Measurements from ENCODE around the gene KRTAP5-5.
"Not testable (repeated sequence)": the region's sequence is repeated elsewhere in the genome, so short reads cannot be mapped to it uniquely, and the experiment has no call there.

KRTAP5-5 gene

DNA sequence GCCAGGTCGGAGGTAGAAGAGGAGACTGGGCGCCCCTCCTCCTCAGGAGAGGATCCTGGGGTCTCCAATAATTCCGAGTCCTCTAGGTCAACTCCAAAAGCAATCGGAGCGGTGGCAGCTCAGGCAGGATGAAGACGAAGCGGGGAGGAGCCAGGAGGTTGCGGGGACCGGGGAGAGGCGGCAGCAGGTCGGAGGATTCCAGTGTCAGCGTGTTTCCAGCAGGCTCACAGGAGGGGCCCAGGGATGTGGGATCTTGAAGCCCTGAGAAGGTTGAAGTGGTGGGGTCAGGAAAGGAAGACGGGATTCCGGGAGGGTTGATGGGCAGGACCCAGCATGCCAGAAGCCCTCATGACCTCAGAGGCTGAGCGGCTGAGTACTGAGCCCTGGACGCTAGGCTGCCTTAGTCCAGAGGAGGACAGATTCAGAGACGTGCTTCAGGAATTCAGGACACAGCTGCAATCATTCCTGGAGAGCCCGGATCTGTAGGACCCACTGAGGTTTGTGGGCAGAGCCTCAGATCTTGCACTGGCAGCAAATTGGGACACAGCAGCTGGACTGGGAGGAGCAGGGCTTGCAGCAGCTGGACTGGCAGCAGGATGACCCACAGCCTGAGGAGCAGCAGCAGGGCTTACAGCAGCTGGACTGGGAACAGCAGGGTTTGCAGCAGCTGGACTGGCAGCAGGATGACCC is 22.3 kb upstream of the KRTAP5-5 start:
- not testable (repeated sequence) for DNase-seq (ENCODE audit: low read depth in 2 of 2)

DNA sequence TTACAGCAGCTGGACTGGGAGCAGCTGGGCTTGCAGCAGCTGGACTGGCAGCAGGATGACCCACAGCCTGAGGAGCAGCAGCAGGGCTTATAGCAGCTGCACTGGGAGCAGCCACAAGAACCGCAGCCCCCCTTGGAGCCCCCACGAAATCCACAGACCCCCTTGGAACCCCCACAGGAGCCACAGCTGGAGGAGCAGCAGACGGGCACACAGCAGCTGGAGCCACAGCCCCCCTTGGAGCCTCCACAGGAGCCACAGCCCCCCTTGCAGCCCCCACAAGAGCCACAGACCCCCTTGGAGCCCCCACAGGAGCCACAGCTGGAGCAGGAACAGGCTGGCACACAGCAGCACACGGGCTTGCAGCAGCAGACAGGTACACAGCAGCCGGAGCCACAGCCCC is 21.7 kb upstream of the KRTAP5-5 start:
- not testable (repeated sequence) for DNase-seq (ENCODE audit: low read depth in 2 of 2)

DNA sequence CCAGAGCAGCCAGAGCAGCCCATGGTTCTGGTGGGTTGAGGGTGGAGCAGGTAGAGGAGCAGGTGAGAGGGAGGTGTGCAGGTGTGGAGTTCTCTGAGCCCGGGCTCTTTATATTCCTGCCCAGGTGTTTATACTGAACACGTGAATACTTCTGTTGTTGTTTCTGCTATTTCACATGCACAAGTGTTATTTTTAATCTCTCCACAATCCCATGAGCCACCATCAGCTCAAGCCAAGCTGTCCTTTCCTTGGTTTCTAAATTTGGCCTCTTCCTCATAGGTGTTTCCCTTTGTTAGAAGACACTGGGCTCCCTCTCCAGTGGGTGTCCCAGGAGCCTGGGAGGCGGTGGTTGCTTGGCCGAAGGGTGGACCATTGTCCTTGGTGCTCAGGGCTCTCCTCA is 21.2 kb upstream of the KRTAP5-5 start, which contains the start of gene KRTAP5-3:
KRTAP5-3 (minus strand) TSS at position 101 of the 400 bp plus-strand sequence; CDS start at position 23, 78 bp downstream.
- DNase-seq (ENCODE audit: low read depth in 2 of 2) = no peak

DNA sequence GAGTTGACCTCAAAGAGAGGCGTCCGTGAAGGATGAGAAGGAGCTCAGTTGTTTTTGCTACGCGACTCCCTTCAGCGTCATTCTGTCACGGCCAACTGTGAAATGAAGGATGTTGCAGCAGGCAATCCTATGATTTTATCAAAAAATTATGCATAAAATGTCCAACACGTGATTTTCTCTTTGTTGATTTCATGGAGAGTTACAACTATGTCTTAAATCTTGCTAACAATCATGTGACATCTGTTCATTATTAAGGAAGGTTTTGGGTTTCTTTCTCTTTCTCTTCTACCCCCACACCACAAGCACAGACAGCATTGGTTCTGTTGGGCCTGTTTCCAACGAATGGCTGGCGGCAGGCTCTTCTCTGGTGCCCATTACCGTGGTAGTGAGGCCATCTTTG is 11.3 kb upstream of the KRTAP5-5 start:
- DNase-seq (ENCODE audit: low read depth in 2 of 2) = no peak

DNA sequence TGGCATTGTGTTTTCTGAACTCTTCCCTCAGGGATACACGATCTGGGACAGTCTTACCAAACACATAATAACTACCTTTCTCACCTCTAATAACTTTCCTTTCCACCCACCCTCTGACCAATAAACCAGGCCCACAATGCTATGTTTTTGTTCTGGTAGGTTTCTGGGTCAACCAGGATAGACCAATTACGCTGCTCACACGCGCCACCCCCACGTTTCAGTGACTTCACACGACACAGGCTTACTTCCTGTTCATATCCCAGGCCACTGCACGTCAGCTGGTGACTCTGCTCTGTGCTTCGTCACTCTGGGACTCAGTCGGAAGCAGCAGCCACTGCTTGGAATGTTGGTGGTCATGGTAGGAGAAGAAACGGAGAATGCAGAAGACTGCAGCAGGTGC is 10.1 kb upstream of the KRTAP5-5 start:
- no peak for DNase-seq (ENCODE audit: low read depth in 2 of 2)

DNA sequence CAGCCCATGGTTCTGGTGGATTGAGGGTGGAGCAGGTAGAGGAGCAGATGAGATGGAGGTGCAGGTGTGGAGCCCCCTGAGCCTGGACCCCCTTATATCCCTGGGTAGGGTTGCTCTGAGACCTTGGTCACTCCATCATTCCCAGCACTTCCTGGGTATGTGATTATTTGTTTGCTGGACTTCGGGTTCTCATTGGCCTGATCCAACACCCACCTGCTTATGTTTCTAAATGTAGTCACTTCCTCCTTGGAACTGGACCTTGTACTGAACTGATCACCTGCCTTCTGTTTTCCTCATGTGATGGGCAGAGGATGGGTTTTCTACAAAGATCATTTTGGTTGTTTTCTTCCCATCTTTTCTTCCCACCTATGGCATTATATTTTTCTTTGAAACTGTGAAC is 7.5 kb upstream of the KRTAP5-5 start, which contains the start of gene KRTAP5-4:
KRTAP5-4 (minus strand) TSS at position 53 of the 400 bp plus-strand sequence; CDS start at position 8, 45 bp downstream.
- no peak for DNase-seq (ENCODE audit: low read depth in 2 of 2)

DNA sequence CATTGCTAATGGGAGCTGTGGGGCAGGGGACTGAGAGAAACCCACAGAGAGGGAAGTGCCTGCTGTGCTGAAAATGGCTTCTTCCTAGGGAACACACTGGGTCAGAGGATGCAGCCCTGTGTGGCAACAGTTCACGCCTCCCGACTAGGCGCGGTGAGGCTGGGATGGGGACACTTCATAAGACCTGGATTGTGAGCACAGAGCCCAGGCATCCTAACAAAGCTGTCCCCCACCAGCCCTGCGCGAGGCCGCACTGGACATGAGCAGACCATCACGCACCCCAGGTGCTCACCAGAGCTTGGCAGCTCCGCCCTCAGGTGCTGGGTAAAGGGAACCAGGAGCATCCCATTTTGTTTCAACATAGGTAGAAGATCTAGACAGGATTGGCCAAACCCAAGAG is 5.9 kb upstream of the KRTAP5-5 start:
- no peak for DNase-seq (ENCODE audit: low read depth in 2 of 2)

DNA sequence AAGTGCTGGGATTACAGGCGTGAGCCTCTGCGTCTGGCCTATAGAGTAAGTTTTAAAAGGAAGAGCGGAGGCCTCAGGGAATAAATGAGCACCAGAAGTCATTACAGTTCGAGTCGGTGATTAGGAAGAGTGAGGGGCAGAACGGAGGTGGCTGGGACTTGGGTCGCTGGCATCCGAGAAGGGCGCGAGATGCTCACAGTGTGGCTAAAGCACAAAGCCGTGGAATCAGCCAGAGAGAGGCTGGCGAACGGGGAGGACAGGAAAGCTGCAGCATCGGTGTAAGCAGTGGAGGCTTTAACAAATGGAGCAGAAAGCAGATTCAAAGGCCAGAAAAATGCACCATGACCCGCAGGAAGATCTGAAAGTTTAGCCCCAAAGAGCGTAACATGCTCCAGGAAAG is 5.0 kb upstream of the KRTAP5-5 start:
- DNase-seq (ENCODE audit: low read depth in 2 of 2) = no peak

DNA sequence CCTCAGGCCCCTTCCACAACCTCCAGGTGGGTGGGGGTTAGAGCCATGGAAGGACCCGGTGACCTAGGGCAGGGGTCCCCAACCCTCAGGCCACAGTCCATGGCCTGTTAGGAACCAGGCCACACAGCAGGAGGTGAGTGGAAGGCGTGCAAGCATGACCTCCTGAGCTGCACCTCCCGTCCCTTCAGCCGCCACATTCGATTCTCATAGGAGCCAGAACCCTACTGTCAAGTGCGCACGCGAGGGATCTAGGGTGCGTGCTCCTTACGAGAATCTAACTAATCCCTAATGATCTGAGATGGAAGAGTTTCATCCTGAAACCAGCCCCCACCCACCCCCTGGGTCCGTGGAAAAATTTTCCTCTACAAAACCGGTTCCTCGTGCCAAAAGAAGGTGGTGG is 4.0 kb upstream of the KRTAP5-5 start:
- DNase-seq (ENCODE audit: low read depth in 2 of 2) = no peak

DNA sequence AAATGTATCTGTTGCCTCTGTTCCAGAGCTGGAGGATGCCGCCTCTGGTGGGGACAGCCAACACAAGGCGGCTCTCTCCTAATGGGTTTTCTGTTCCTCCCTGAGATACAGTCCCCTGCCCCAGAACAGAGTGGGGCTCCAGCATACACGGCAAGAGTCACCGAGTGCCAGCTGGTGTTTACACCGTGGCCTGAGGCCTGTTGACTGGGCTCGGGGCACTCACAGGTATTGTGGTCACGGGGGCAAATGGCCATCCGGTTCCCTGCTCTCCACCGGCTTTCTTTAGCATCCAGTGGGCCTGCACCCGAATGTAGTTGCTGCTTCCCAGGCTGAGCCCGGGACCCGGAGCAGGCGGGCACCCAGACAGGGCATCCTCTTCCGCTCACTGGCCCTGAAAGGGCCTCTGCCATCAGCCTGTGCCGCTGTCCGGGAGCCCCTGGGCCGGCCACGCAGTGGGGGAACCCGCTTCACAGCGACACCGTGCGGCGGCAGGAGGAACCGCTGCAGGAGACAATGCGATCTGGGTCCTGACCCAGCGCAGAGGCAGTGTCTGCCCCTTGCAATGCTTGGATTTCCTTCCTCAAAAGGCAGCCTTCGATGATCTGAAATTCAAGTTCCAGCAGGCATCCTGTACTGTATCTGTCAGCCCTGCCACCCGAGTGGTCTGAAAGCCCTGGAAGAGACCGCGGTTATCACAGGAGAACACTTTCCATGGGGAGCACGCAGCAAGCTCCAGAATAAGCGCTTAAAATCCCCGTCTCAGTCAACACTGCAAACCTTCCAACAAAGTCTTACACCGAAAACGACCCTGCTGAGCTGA is 859 bp upstream of the KRTAP5-5 start:
- peak; percentile 53 to 58 for DNase-seq (ENCODE audit: low read depth in 2 of 2)

DNA sequence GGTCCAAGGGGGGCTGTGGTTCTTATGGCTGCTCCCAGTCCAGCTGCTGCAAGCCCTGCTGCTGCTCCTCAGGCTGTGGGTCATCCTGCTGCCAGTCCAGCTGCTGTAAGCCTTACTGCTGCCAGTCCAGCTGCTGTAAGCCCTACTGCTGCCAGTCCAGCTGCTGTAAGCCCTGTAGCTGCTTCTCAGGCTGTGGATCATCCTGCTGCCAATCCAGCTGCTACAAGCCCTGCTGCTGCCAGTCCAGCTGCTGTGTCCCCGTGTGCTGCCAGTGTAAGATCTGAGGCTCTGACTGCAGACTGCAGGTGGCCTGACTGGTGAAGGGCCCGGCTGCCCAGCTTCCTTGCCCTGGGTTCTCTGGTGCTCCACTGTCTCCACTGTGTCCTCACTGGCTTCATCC is 696 bp downstream of the KRTAP5-5 start:
- no peak for DNase-seq (ENCODE audit: low read depth in 2 of 2)

DNA sequence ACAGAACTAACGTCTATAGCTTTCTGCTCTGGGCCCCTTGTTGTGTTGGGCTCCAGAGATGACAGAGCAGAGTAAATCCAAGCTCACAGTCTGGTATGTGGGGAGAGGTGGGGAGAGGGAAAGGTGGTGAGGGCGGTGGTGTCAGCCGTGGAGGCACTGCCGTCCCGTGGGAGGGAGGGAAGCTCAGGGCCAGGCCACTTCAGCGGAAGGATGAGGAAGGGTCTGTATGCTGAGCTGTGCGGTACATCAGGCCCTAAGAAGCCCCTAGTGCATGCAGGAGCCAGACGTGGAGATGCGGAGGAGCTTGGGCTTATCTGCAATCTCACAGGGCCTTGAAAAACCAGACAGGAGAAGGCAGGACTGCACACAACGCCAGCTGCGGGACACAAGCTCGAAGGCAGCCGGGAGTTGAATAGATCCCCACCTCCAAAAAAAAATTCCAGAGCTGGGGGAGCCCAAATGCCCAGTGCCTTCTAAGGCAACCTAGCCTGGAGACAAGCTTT is 1.5 kb downstream of the KRTAP5-5 start:
- no peak for DNase-seq (ENCODE audit: low read depth in 2 of 2)

DNA sequence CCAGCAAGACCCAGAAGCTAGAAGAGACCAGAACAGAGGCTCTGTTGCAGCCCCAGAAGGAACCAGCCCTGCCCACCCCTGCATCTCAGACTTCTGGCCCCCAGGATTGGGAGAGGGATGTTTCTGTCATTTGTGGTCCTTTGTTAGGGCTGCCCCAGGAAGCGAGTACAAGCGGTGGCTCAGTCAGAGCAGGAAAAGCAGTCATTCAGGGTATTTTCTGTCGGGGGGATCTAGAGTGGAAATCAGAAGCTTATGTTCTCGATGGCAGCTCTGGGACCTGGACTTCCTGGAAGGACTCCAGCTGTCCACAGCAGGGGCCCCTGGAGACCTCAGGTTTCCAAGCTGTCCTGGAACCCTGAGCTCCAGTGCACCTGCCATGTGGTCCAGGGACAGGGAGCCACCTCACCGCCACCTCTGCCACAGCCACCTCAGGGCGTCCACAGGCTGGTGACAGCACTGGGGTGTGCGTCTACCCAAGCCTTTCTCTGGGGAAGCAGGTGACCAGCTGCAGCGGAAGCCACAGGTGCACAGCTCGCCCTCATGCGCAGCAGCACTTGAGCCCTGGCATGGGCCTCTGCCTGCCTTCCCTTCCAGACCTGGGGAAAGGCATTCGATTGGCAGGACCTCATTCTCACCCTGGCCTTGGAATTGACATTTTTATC is 2.6 kb downstream of the KRTAP5-5 start:
- no peak for DNase-seq (ENCODE audit: low read depth in 2 of 2)

DNA sequence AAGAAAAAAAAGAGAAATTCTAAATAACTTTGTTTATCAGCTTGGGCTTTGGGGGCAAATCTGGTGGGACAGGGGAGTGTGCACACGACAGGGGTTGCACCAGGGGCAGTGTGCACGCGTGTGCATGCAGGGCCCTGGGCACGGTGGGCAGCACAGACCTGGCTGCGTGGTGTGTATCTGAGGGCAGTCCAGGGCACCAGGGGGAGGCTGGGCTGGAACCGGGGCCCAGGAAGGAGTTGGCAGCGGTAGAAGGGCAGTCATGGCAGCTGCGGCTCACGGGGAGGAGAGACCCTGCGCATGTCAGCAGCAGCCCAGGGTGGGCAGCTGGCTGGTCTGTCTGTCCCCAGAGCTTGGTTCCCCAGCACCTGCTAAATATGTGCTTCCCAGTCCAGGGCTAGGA is 4.3 kb downstream of the KRTAP5-5 start:
- no peak for DNase-seq (ENCODE audit: low read depth in 2 of 2)

DNA sequence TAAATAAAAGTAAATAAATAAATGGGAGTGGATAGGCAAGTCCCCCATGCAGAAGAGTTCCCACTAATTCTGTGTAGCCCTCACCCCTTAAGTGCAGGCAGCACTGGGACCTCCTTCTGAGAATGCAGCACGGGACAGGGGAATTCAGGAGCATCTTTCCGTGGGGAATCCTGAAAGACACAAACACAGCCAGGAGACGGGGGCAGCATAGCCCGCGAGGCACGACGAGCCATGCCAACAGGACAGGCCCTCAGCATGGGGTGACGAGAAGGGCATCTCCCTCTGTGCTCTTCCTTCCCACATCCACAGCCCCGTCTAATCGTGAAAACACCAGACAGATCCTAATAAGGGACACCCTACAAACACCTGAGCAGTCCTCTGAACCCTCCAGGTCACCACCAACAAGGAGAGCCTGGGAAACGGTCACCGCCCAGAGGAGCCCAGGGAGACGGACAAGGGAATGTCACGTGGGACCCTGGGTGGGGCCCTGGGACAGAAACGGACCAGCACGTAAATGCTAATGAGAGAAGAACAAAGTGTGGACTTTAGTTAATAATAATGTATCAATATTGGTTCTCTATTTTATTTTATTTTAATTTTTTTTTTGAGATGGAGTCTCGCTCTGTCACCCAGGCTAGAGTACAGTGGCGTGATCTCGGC is 6.8 kb downstream of the KRTAP5-5 start:
- no peak for DNase-seq (ENCODE audit: low read depth in 2 of 2)

DNA sequence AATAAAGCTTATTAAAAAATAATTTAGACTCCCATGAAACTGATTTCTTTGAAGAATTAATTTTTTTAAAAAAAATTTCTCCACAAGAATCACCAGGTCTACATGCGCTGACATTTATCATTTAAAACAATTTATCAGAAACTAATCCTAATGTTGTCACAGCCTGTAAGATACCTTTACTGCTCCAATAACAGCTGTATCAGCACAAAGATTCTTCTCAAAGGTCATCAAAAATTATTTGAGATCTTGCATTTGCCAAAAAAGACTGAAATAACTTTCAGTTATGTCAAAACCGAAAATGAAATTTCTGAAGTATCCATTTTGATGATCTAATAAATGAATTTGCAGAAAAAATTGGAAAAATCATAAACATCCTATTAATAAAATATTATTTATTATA is 8.1 kb downstream of the KRTAP5-5 start:
- no peak for DNase-seq (ENCODE audit: low read depth in 2 of 2)

DNA sequence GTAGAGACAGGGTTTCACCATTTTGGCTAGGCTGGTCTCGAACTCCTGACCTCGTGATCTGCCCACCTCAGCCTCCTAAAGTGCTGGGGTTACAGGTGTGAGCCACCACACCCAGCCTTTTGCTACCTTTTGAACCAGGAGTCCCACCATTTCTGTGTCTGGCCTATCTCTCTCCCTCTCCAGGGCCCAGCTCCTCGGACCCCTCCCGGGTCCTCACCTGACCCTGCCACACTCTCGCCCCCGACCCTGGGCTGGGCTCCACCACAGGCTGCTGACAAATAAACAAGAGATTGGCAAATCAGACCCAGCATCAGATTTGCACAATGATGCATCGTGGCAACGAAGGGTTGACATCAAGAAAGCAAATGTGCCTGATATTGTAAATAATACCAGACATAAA is 8.8 kb downstream of the KRTAP5-5 start:
- DNase-seq (ENCODE audit: low read depth in 2 of 2) = no peak

DNA sequence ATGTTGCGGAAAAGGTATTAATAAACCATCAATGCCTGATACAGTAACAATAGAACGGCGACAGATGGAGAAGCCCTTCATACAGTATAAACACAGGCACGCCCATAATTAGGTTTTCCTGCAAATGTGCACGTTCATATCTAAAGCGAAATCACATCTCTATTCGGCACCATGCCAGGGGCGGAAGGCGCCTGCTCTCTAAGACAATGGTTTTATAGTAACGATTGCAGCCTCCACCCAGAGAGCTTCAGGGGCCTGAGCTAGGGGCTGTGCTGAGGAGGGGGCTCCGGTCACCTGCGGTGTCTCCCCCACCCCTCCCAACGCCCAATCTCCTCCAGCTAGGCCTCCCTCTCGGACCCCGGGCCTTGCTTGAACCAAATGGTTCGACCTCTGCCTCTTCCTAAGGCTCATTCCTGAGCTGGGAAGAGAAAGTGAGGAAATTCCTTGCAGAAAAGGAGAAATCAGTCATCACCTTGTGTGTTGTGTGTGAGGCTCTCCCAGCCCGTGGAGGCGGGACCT is 9.6 kb downstream of the KRTAP5-5 start:
- DNase-seq (ENCODE audit: low read depth in 2 of 2) = no peak

DNA sequence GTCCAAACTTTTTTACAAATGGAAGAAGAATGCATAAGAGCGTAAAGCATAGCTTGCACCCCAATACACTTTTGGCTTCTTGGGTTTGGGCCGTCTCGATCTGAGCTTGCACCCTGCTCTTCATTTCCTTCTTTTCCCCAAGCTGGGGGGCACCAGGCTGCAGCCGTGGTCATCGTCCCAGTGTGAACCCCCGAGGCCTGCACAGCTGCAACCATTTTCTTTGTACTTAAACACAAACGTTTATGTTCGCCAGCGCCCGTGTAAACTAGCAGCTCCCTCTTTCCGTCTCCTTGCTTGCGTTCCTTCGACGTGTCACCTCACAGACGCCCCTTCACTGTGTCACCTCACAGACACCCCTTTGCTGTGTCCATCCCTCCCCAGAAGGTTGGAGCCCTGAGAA is 10.1 kb downstream of the KRTAP5-5 start:
- DNase-seq (ENCODE audit: low read depth in 2 of 2) = no peak

DNA sequence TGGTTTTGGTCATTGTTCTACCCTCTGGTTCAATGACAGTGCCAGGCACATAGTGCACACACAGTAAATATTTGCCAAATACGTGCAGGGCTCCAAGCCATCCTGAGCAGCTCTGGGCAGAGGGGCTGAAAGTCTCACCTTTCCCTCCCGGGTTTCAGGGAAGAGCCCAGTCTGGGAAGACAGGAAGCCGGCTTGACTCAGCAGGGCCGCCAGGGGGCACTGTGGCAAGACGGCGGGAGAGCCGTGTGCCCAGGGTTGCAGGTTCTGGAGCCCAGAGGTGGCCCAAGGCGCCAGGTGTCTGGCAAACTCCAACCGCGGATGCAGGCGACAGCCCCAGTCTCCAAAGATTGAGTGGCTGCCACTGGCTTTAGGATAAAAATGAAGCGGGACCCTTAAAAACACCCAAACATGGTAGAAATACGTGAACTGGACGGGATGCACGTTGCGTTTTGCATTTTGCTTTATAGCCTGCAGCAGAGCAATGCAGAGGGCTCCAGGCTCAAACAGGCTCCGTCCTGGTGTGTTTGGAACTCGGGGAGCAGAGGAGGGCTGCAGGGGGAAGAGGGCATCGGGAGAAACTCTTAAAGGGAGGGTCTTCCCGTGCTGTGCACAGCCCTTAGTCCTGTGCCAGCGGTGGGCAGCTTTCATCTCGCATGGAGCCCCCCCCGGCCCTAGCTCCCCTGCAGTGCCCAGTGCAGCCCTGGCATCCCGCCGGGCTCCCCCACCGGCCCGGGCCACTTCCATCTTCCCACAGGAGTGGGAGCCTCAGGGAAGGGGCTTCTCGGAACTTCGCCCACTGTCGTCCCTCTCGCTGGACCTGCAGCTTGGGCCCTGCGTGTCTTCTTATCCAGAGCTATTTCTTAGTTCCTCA is 10.7 kb downstream of the KRTAP5-5 start:
- peak in 1 of 2 donors; percentile 19 for DNase-seq (ENCODE audit: low read depth in 2 of 2)

DNA sequence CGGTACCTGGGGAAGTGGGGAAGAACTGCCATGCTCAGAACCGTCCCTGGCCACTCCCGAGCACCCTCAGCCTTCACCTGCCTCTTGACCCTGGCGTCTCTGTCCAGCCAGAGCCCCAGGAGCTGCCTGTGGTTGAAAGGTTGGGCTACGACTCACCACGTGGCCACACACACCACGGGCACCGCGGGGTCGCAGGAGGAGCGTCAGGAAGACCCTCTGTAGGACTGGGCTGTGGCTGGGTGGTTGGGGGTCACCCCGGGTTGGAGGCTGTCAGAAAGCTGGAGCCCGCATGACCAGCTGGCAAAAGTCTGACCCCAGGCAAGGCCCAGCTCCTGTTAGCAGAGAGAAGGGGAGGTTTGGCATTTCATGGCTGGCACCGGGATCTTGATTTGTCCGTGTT is 11.5 kb downstream of the KRTAP5-5 start:
- DNase-seq (ENCODE audit: low read depth in 2 of 2) = no peak

Data from activated CD4-positive, alpha-beta T cell treated with anti-CD3 and anti-CD28 coated beads for 24 hours (primary cell).